HepG2 (cell line): ENCODE results near the gene BSG. TPM values are rescaled to one million over a fixed set of nuclear protein-coding genes. Genes with fewer than 3 reads are reported as not detected.

ENCODE experiments used
- ATF4 ChIP-seq, 2 experiments: fragments of 450-650 bp in 1 of 2; sonication (generic) in 1 of 2; formaldehyde crosslinking; IDR thresholded peaks; 2 replicates each; pipeline versions ENCODE4 v1.5.0 to v1.8.0; 2020 to 2022; ENCODE audit warnings: mild to moderate bottlenecking in 1 of 2, missing genetic modification reagents in 1 of 2
- BCL3 ChIP-seq: sonication (generic); formaldehyde crosslinking; IDR thresholded peaks from 2 replicates; pipeline ENCODE4 v1.5.1; 2020; ENCODE audit warnings: mild to moderate bottlenecking, missing genetic modification reagents, moderate library complexity
- CBX5 ChIP-seq: sonication (generic); formaldehyde crosslinking; IDR thresholded peaks from 2 replicates; pipeline ENCODE4 v1.4.0; 2020; ENCODE audit warnings: missing genetic modification reagents, borderline replicate concordance
- DNMT1 ChIP-seq: sonication (generic); formaldehyde crosslinking; IDR thresholded peaks from 2 replicates; pipeline ENCODE4 v1.5.1; 2020; ENCODE audit warnings: mild to moderate bottlenecking, missing genetic modification reagents
- GABPA ChIP-seq, 2 experiments: IDR thresholded peaks; 2 replicates each; pipeline ENCODE4 v1.6.1; 2011 to 2016; ENCODE audit warnings: low read depth in 2 of 2, low read length in 1 of 2, missing biosample characterization in 1 of 2, missing genetic modification characterization in 1 of 2
- GTF2F1 ChIP-seq: fragments of 150-350 bp; IDR thresholded peaks from 2 replicates; pipeline ENCODE4 v1.6.1; 2014; ENCODE audit warnings: low read length
- HHEX ChIP-seq: IDR thresholded peaks from 2 replicates; pipeline ENCODE4 v1.6.1; 2016; ENCODE audit warnings: control low read depth
- HMGXB3 ChIP-seq: sonication (generic); formaldehyde crosslinking; IDR thresholded peaks from 2 replicates; pipeline ENCODE4 v1.4.0; 2020; ENCODE audit warnings: missing genetic modification reagents, borderline replicate concordance
- KDM2A ChIP-seq: sonication (generic); formaldehyde crosslinking; IDR thresholded peaks from 2 replicates; pipeline ENCODE4 v1.4.0; 2020; ENCODE audit warnings: low read depth, missing genetic modification reagents, borderline replicate concordance
- LCORL ChIP-seq, 2 experiments: fragments of 450-650 bp in 1 of 2; sonication (generic) in 1 of 2; formaldehyde crosslinking in 1 of 2; IDR thresholded peaks; 2 replicates each; pipeline versions ENCODE4 v1.5.0 to v1.6.1; 2017 to 2020; ENCODE audit warnings: antibody characterized with exemption in 1 of 2, missing genetic modification reagents in 1 of 2
- PRDM4 ChIP-seq: sonication (generic); formaldehyde crosslinking; IDR thresholded peaks from 2 replicates; pipeline ENCODE4 v1.9.0; 2021; ENCODE audit warnings: missing genetic modification reagents, borderline replicate concordance
- SYNCRIP ChIP-seq: fragments of 200-400 bp; formaldehyde crosslinking; IDR thresholded peaks from 2 replicates; pipeline ENCODE4 v1.6.1; 2018; ENCODE audit warnings: mild to moderate bottlenecking, low read depth, low read length; ENCODE audit not compliant: insufficient read depth
- TCF12 ChIP-seq, 2 experiments: fragments of 450-650 bp in 1 of 2; sonication (generic) in 1 of 2; formaldehyde crosslinking in 1 of 2; IDR thresholded peaks; 2 replicates each; pipeline versions ENCODE4 v1.6.1 to v1.8.0; 2017 to 2022; ENCODE audit warnings: antibody characterized with exemption in 1 of 2, mild to moderate bottlenecking in 1 of 2, missing genetic modification reagents in 1 of 2, moderate library complexity in 1 of 2
- ZNF124 ChIP-seq: sonication (generic); formaldehyde crosslinking; IDR thresholded peaks from 2 replicates; pipeline ENCODE4 v1.4.0; 2020; ENCODE audit warnings: missing genetic modification reagents
- ZNF562 ChIP-seq: sonication (generic); formaldehyde crosslinking; IDR thresholded peaks from 2 replicates; pipeline ENCODE4 v1.8.0; 2022; ENCODE audit warnings: missing genetic modification reagents, borderline replicate concordance
- ZNF768 ChIP-seq: sonication (generic); formaldehyde crosslinking; IDR thresholded peaks from 2 replicates; pipeline ENCODE4 v1.4.0; 2020; ENCODE audit warnings: missing genetic modification reagents
- polyA plus RNA-seq, 8 experiments: library from polyadenylated mRNA; depleted of rRNA in 3 of 8; stranded (reverse) in 7 of 8; unstranded in 1 of 8; fragments of >200 nt; fragmentation: Illumina TruSeq in 4 of 8; extraction: Trizol in 4 of 8; gene quantifications; 2 replicates each; pipeline versions ENCODE4 v1.2.1 to v1.2.3, GENCODE V29; 2011 to 2016; ENCODE audit warnings: low read depth in 4 of 8, missing spikeins in 1 of 8, mixed read lengths in 1 of 8; ENCODE audit not compliant: insufficient read depth in 1 of 8
- total RNA-seq, 5 experiments: library from RNA; depleted of rRNA; stranded (reverse); fragments of >200 nt; fragmentation: Illumina TruSeq; extraction: Trizol; gene quantifications; 2 replicates each; pipeline ENCODE4 v1.2.3, GENCODE V29; 2016; ENCODE audit warnings: low read depth in 1 of 5

The BSG gene
- total and polyA plus RNA-seq, 2 of the 13 experiments (the other 11 are each of a cell fraction or from before 2014, with no cell fraction given): 309 to 754 TPM

DNA sequence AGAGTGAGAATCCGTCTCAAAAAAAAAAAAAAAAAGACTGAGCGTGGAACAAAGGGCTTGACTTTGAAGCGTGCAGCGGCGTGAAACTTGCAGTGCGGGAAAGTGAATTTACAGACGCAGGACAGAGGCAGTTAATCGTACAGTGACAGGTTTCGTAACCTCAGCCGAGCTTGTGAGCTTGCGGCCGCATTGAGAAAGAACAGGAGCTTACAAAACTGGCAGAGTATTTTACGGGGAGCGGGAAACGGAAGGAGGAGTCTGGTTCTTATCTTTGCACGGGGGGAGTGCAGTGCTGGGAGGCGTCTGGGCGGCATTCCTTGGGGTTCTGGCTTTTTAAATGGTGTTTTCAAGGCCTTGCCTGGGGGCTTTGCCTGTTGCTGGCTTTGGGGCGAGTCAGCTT lies 6.0 kb upstream of the BSG start (continued):
- TF ChIP-seq KDM2A (CRISPR knock-in tag): no peak
- no peak for TF ChIP-seq TCF12 (IDR thresholded peaks at IDR 0.05)
- no peak for TF ChIP-seq TCF12 (CRISPR knock-in tag; IDR thresholded peaks at IDR 0.05)
- no peak for TF ChIP-seq ATF4 (CRISPR knock-in tag; IDR thresholded peaks at IDR 0.05)
- TF ChIP-seq SYNCRIP: no peak
- no peak for TF ChIP-seq GABPA (IDR thresholded peaks at IDR 0.05; ENCODE audit: low read depth, low read length)
- no peak for TF ChIP-seq GABPA (CRISPR knock-in tag; IDR thresholded peaks at IDR 0.05; ENCODE audit: low read depth)
- TF ChIP-seq PRDM4: no peak
- TF ChIP-seq ZNF124 (CRISPR knock-in tag): no peak
- no peak for TF ChIP-seq ZNF768
- no peak for TF ChIP-seq DNMT1
- no peak for TF ChIP-seq CBX5
- TF ChIP-seq GTF2F1: no peak
- no peak for TF ChIP-seq HHEX (CRISPR knock-in tag)
- no peak for TF ChIP-seq HMGXB3 (CRISPR knock-in tag)
- TF ChIP-seq ZNF562 (CRISPR knock-in tag): no peak
- TF ChIP-seq BCL3 (CRISPR knock-in tag): no peak
- no peak for TF ChIP-seq LCORL (IDR thresholded peaks at IDR 0.05)
- 0 out of 2 replicates have a peak, but pooled peaks have one; percentile 29 for TF ChIP-seq LCORL (CRISPR knock-in tag; IDR thresholded peaks at IDR 0.05)
